Liver (tissue), 9 donors: ENCODE results near the gene TMPRSS11F. TPM values are rescaled to one million over a fixed set of nuclear protein-coding genes. Genes with fewer than 3 reads are reported as not detected.

Source experiments
- DNase-seq: peaks from one replicate; pipeline ENCODE4 v3.0.0-alpha.2; 2017; ENCODE audit warnings: low spot score
- H3K27ac ChIP-seq, 2 donors: one replicate each; pipeline ENCODE4 v1.7.0; 2013; ENCODE audit warnings: inconsistent platforms in 2 of 2, low read length in 2 of 2, control low read depth in 1 of 2, low read depth in 1 of 2, mild to moderate bottlenecking in 1 of 2
- H3K27me3 ChIP-seq, 4 donors: one replicate each; pipeline versions ENCODE4 v1.6.1 to v1.7.0; 2013; ENCODE audit warnings: low read length in 3 of 4, inconsistent platforms in 1 of 4, mild to moderate bottlenecking in 1 of 4, moderate library complexity in 1 of 4; ENCODE audit not compliant: control insufficient read depth in 4 of 4, insufficient read depth in 4 of 4
- H3K36me3 ChIP-seq, 4 donors: one replicate each; pipeline versions ENCODE4 v1.6.1 to v1.7.0; 2013; ENCODE audit warnings: low read length in 3 of 4, mild to moderate bottlenecking in 3 of 4, low read depth in 1 of 4, moderate library complexity in 1 of 4; ENCODE audit not compliant: control insufficient read depth in 4 of 4, insufficient read depth in 3 of 4
- H3K4me1 ChIP-seq, 4 donors: one replicate each; pipeline versions ENCODE4 v1.6.1 to v1.7.0; 2013; ENCODE audit warnings: low read length in 3 of 4, mild to moderate bottlenecking in 3 of 4, moderate library complexity in 1 of 4; ENCODE audit not compliant: control insufficient read depth in 4 of 4, insufficient read depth in 4 of 4
- H3K4me3 ChIP-seq, 3 donors: one replicate each; pipeline versions ENCODE4 v1.6.1 to v1.7.0; 2013; ENCODE audit warnings: low read length in 3 of 3, control low read depth in 1 of 3, low read depth in 1 of 3, mild to moderate bottlenecking in 1 of 3
- H3K9ac ChIP-seq, 2 donors: one replicate each; pipeline ENCODE4 v1.7.0; 2013; ENCODE audit warnings: low read length in 2 of 2, mild to moderate bottlenecking in 2 of 2, moderate library complexity in 2 of 2, control low read depth in 1 of 2, low read depth in 1 of 2
- H3K9me3 ChIP-seq, 4 donors: one replicate each; pipeline versions ENCODE4 v1.6.1 to v1.7.0; 2013; ENCODE audit warnings: low read length in 3 of 4; ENCODE audit not compliant: control insufficient read depth in 4 of 4
- EGR1 ChIP-seq, 2 donors: IDR thresholded peaks; 2 replicates each; pipeline ENCODE4 v1.6.1; 2016 to 2018; ENCODE audit warnings: antibody characterized with exemption in 2 of 2, low read depth in 2 of 2
- FOXA1 ChIP-seq: IDR thresholded peaks from 2 replicates; pipeline ENCODE4 v1.6.1; 2016; ENCODE audit warnings: antibody characterized with exemption
- FOXA2 ChIP-seq: IDR thresholded peaks from 2 replicates; pipeline ENCODE4 v1.6.1; 2016; ENCODE audit warnings: antibody characterized with exemption
- GABPA ChIP-seq, 2 donors: IDR thresholded peaks in 1 of 2; conservative IDR thresholded peaks in 1 of 2; 2 replicates each; pipeline ENCODE4 v1.6.1; 2016; ENCODE audit warnings: antibody characterized with exemption in 2 of 2, mild to moderate bottlenecking in 1 of 2, moderate library complexity in 1 of 2
- HNF4A ChIP-seq, 2 donors: conservative IDR thresholded peaks; 2 replicates each; pipeline ENCODE4 v1.6.1; 2016; ENCODE audit warnings: antibody characterized with exemption in 2 of 2, mild to moderate bottlenecking in 2 of 2
- HNF4G ChIP-seq: IDR thresholded peaks from 2 replicates; pipeline ENCODE4 v1.6.1; 2016; ENCODE audit warnings: antibody characterized with exemption
- JUND ChIP-seq, 2 donors: IDR thresholded peaks; 2 replicates each; pipeline ENCODE4 v1.6.1; 2016; ENCODE audit warnings: antibody characterized with exemption in 2 of 2
- NR2F2 ChIP-seq: IDR thresholded peaks from 2 replicates; pipeline ENCODE4 v1.6.1; 2016; ENCODE audit warnings: antibody characterized with exemption
- RAD21 ChIP-seq, 2 donors: IDR thresholded peaks; 2 replicates each; pipeline ENCODE4 v1.6.1; 2016; ENCODE audit warnings: antibody characterized with exemption in 2 of 2, mild to moderate bottlenecking in 2 of 2
- REST ChIP-seq: IDR thresholded peaks from 2 replicates; pipeline ENCODE4 v1.6.1; 2016; ENCODE audit warnings: antibody characterized with exemption, mild to moderate bottlenecking
- RXRA ChIP-seq, 2 donors: IDR thresholded peaks; 2 replicates each; pipeline ENCODE4 v1.6.1; 2017 to 2018; ENCODE audit warnings: antibody characterized with exemption in 2 of 2, mild to moderate bottlenecking in 1 of 2
- SP1 ChIP-seq: IDR thresholded peaks from 2 replicates; pipeline ENCODE4 v1.6.1; 2018; ENCODE audit warnings: antibody characterized with exemption, mild to moderate bottlenecking
- TAF1 ChIP-seq: conservative IDR thresholded peaks from 2 replicates; pipeline ENCODE4 v1.6.1; 2016; ENCODE audit warnings: antibody characterized with exemption, mild to moderate bottlenecking
- YY1 ChIP-seq: IDR thresholded peaks from 2 replicates; pipeline ENCODE4 v1.6.1; 2016; ENCODE audit warnings: antibody characterized with exemption, mild to moderate bottlenecking
- ZBTB33 ChIP-seq: IDR thresholded peaks from 2 replicates; pipeline ENCODE4 v1.6.1; 2016; ENCODE audit warnings: antibody characterized with exemption
- WGBS: extraction: QIAGEN DNeasy Blood & Tissue Kit; methylation state at CpG from one replicate; pipeline ENCODE4 v1.1.7; 2013; 5-methylcytosine and 5-hydroxymethylcytosine counted together
- polyA plus RNA-seq, 2 donors: library from polyadenylated mRNA; stranded (reverse) in 1 of 2; unstranded in 1 of 2; fragments of 200-250 nt in 1 of 2; fragments of >200 nt in 1 of 2; fragmentation: Nextera tagmentation in 1 of 2; extraction: Ambion mirVana in 1 of 2; gene quantifications; one replicate each; pipeline versions ENCODE4 v1.2.1 to v1.2.3, GENCODE V29; 2013 to 2015
- total RNA-seq, 2 donors: library from RNA; depleted of rRNA; stranded (reverse); fragments of >200 nt; gene quantifications; one replicate each; pipeline ENCODE4 v1.2.3, GENCODE V29; 2014
- TF ChIP-seq, protein P1 (sequence below): IDR thresholded peaks from 2 replicates; pipeline ENCODE4 v1.6.1; 2016; ENCODE audit warnings: antibody characterized with exemption
- TF ChIP-seq, protein P2 (sequence below): IDR thresholded peaks from 2 replicates; pipeline ENCODE4 v1.6.1; 2016; ENCODE audit warnings: antibody characterized with exemption
- donor health status: healthy.
- donor health status: healthy.
- donor health status: healthy.
- donor health status: healthy.
- donor health status: healthy.

The TMPRSS11F gene
- total and polyA plus RNA-seq, 4 donors: not detected

GRCh38 chr4:68152411-68152810 is 22.7 kb upstream of the TMPRSS11F start:
- no peak overlapping the region for H3K9ac ChIP-seq
- H3K4me3 ChIP-seq: no peak overlapping the region
- H3K27me3 ChIP-seq: peaks cover 0 to 3% (median 0%) of the 10 kb centered on the region in 4 donors
- no peak overlapping the region for H3K27ac ChIP-seq
- TF ChIP-seq, protein P1, sequence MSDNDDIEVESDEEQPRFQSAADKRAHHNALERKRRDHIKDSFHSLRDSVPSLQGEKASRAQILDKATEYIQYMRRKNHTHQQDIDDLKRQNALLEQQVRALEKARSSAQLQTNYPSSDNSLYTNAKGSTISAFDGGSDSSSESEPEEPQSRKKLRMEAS: no peak
- TF ChIP-seq, protein P2, sequence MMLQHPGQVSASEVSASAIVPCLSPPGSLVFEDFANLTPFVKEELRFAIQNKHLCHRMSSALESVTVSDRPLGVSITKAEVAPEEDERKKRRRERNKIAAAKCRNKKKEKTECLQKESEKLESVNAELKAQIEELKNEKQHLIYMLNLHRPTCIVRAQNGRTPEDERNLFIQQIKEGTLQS: no peak
- TF ChIP-seq TAF1 (no peak), NR2F2 (no peak), HNF4G (no peak), JUND (IDR thresholded peaks at IDR 0.05) (no peak), SP1 (no peak), RXRA (IDR thresholded peaks at IDR 0.05) (no peak), HNF4A (conservative IDR thresholded peaks at IDR 0.05) (no peak), EGR1 (IDR thresholded peaks at IDR 0.05; ENCODE audit: low read depth in 2 of 2) (no peak), REST (no peak), FOXA1 (no peak), YY1 (no peak)
- H3K9me3 ChIP-seq: no peaks in the 10 kb centered on the region
- no peaks in the 10 kb centered on the region for H3K4me1 ChIP-seq
- no peaks in the 10 kb centered on the region for H3K36me3 ChIP-seq
- WGBS: 59% methylated on average over 2 of the region's 2 CpGs
- DNase-seq: no peak

DNA sequence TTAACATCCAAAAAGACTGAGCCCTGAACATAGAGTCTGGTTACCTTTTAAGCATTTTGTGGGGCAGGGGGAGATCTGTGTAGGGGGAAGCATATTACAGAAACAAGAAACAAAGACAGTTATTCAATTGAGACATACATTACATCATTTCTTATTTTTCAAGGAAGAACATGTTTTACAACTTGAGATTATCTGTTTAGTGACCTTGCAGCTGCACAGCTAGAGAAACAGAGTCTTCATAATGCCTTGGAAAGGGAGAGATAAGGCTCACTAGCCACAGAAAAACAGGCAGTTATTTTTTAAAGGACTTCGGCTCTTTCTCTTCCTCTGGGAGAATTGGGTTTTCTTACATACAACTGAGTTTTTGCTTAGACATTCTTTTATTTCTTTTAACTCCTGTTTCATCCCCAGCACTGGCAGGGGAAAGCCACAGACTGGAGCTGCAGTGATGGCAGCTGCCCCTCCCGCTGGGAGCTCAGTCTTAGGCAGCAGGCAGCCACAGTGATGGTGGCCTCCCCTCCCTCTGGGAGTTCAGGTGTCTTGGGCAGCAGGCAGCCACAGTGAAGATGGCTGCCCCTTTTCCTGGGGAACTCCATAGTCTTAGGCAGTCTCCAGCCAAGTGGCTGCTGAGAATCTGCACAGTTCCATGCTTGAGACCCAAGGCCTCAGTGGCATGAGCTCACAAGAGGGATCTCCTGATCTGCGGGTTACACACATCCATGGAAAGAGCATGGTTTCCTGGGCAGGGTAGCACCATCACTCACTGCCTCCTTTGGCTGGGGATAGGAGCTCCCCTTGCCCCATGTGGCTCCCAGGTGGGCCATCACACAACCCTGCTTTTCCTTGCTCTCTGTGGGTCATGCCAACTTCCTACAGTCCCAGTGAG is 19.4 kb upstream of the TMPRSS11F start:
- WGBS: 70% methylated on average over 3 of the region's 3 CpGs
- no peaks in the 10 kb centered on the region for H3K27me3 ChIP-seq
- H3K4me3 ChIP-seq: no peak overlapping the region
- no peak overlapping the region for H3K9ac ChIP-seq
- TF ChIP-seq FOXA1: no peak
- TF ChIP-seq GABPA (IDR thresholded peaks at IDR 0.05 in 1 of 2, conservative IDR thresholded peaks at IDR 0.05 in 1 of 2): no peak
- TF ChIP-seq RAD21 (IDR thresholded peaks at IDR 0.05): no peak
- TF ChIP-seq HNF4A (conservative IDR thresholded peaks at IDR 0.05): no peak
- no peak for TF ChIP-seq YY1
- no peak for TF ChIP-seq ZBTB33
- TF ChIP-seq RXRA (IDR thresholded peaks at IDR 0.05): no peak
- TF ChIP-seq, protein P1: no peak
- TF ChIP-seq FOXA2: no peak
- TF ChIP-seq REST: no peak
- TF ChIP-seq TAF1: no peak
- TF ChIP-seq NR2F2: no peak
- no peak overlapping the region for H3K27ac ChIP-seq
- H3K4me1 ChIP-seq: no peaks in the 10 kb centered on the region
- DNase-seq: no peak
- no peaks in the 10 kb centered on the region for H3K36me3 ChIP-seq
- H3K9me3 ChIP-seq: peaks cover 0 to 2% (median 0%) of the 10 kb centered on the region in 4 donors
